K562 (cell line): Measurements from ENCODE around the gene DNMT1. TPM values are rescaled to one million over a fixed set of nuclear protein-coding genes. Genes with fewer than 3 reads are reported as not detected.

Experiments
- ARNT ChIP-seq, 2 experiments: fragments of 450-650 bp; IDR thresholded peaks; 2 replicates each; pipeline ENCODE4 v1.6.1; 2016; ENCODE audit warnings: mild to moderate bottlenecking in 1 of 2
- BRD4 ChIP-seq: fragments of 200-600 bp; sonication (generic); IDR thresholded peaks from 2 replicates; pipeline ENCODE4 v1.6.1; 2017; ENCODE audit warnings: inconsistent platforms
- HIVEP1 ChIP-seq: fragments of 250-450 bp; sonication (Bioruptor Pico); IDR thresholded peaks from 2 replicates; pipeline ENCODE4 v1.4.0; 2020; ENCODE audit warnings: mild to moderate bottlenecking
- KLF16 ChIP-seq: IDR thresholded peaks from 2 replicates; pipeline ENCODE4 v1.6.1; 2016; ENCODE audit warnings: antibody characterized with exemption
- NCOA6 ChIP-seq: fragments of 450-650 bp; IDR thresholded peaks from 2 replicates; pipeline ENCODE4 v1.6.1; 2017; ENCODE audit warnings: mild to moderate bottlenecking
- NONO ChIP-seq, 2 experiments: fragments of 200-400 bp in 1 of 2; fragments of 450-650 bp in 1 of 2; formaldehyde crosslinking in 1 of 2; IDR thresholded peaks; 2 replicates each; pipeline ENCODE4 v1.6.1; 2017; ENCODE audit warnings: low read depth in 2 of 2, mild to moderate bottlenecking in 2 of 2, moderate library complexity in 2 of 2, low read length in 1 of 2
- OTX1 ChIP-seq: fragments of 450-650 bp; formaldehyde crosslinking; IDR thresholded peaks from 2 replicates; pipeline ENCODE4 v1.4.0; 2022; ENCODE audit warnings: mild to moderate bottlenecking
- POLR2A ChIP-seq: fragments of 450-650 bp; conservative IDR thresholded peaks from 2 replicates; pipeline ENCODE4 v1.6.1; 2016
- STAT5A ChIP-seq: IDR thresholded peaks from 2 replicates; pipeline ENCODE4 v1.6.1; 2012; ENCODE audit warnings: low read length, inconsistent platforms, borderline replicate concordance
- STAT5B ChIP-seq: fragments of 250-450 bp; sonication (Bioruptor Pico); IDR thresholded peaks from 2 replicates; pipeline ENCODE4 v1.8.0; 2021; ENCODE audit warnings: mild to moderate bottlenecking, inconsistent platforms
- TCFL5 ChIP-seq: fragments of 250-450 bp; sonication (Bioruptor Pico); conservative IDR thresholded peaks from 2 replicates; pipeline ENCODE4 v1.6.1; 2021; ENCODE audit warnings: mild to moderate bottlenecking, moderate library complexity, matching md5 sums
- TRIM24 ChIP-seq, 2 experiments: fragments of 450-650 bp; IDR thresholded peaks; 2 replicates each; pipeline ENCODE4 v1.6.1; 2016
- ZNF12 ChIP-seq: sonication (generic); formaldehyde crosslinking; IDR thresholded peaks from 2 replicates; pipeline ENCODE4 v1.4.0; 2020; ENCODE audit warnings: mild to moderate bottlenecking, missing genetic modification reagents
- ZNF695 ChIP-seq: fragments of 450-650 bp; formaldehyde crosslinking; IDR thresholded peaks from 2 replicates; pipeline ENCODE4 v1.4.0; 2020; ENCODE audit warnings: mild to moderate bottlenecking, moderate library complexity
- ZNF764 ChIP-seq: fragments of 250-450 bp; sonication (Bioruptor Pico); IDR thresholded peaks from 2 replicates; pipeline ENCODE4 v1.4.0; 2020; ENCODE audit warnings: low read depth, mild to moderate bottlenecking, moderate library complexity
- ZNF830 ChIP-seq: fragments of 250-450 bp; sonication (Bioruptor Pico); IDR thresholded peaks from 2 replicates; pipeline ENCODE4 v1.5.0; 2021; ENCODE audit warnings: mild to moderate bottlenecking
- polyA plus RNA-seq, 8 experiments: library from polyadenylated mRNA; depleted of rRNA in 4 of 8; stranded (reverse) in 5 of 8; unstranded in 3 of 8; fragments of >200 nt; fragmentation: Nextera tagmentation in 2 of 8; fragmentation: Illumina TruSeq in 1 of 8; extraction: Ambion mirVana in 2 of 8; extraction: Trizol in 1 of 8; gene quantifications; 2 replicates each; pipeline versions ENCODE4 v1.2.1 to v1.2.3, GENCODE V29; 2011 to 2014; ENCODE audit warnings: inconsistent platforms in 1 of 8, missing spikeins in 1 of 8
- total RNA-seq, 7 experiments: library from RNA; depleted of rRNA in 6 of 7; stranded (reverse); fragments of >200 nt in 6 of 7; fragmentation: Illumina TruSeq in 2 of 7; extraction: Trizol in 2 of 7; gene quantifications; 2 replicates each; pipeline versions ENCODE4 v1.2.1 to v1.2.3, GENCODE V29; 2011 to 2021; ENCODE audit warnings: low replicate concordance in 1 of 7
- TF ChIP-seq, protein P1 (sequence below): IDR thresholded peaks from 2 replicates; pipeline ENCODE4 v1.6.1; 2016; ENCODE audit warnings: missing genetic modification characterization, missing compliant biosample characterization
- TF ChIP-seq, protein P2 (sequence below), 3 experiments: fragments of 200-800 bp in 1 of 3; sonication (Bioruptor generic) in 1 of 3; sonication (generic) in 1 of 3; formaldehyde crosslinking in 1 of 3; IDR thresholded peaks; 2 replicates each; pipeline versions ENCODE4 v1.6.1 to v1.8.0; 2016 to 2022; ENCODE audit warnings: mild to moderate bottlenecking in 2 of 3, missing compliant biosample characterization in 2 of 3, missing genetic modification characterization in 2 of 3, missing genetic modification reagents in 1 of 3
- TF ChIP-seq, protein P3 (sequence below): sonication (generic); formaldehyde crosslinking; IDR thresholded peaks from 2 replicates; pipeline ENCODE4 v1.8.0; 2022; ENCODE audit warnings: mild to moderate bottlenecking, low read depth, missing genetic modification reagents
- TF ChIP-seq, protein P4 (sequence below): fragments of 450-650 bp; IDR thresholded peaks from 2 replicates; pipeline ENCODE4 v1.6.1; 2016; ENCODE audit warnings: low read depth, mild to moderate bottlenecking, moderate library complexity
- TF ChIP-seq, protein P5 (sequence below): fragments of 450-650 bp; IDR thresholded peaks from 2 replicates; pipeline ENCODE4 v1.6.1; 2018; ENCODE audit not compliant: partially characterized antibody

Gene DNMT1
- total and polyA plus RNA-seq, 9 of the 15 experiments (the other 6 are each of a cell fraction or from before 2014, with no cell fraction given), result 80.1 to 271 (median 121) TPM

DNA sequence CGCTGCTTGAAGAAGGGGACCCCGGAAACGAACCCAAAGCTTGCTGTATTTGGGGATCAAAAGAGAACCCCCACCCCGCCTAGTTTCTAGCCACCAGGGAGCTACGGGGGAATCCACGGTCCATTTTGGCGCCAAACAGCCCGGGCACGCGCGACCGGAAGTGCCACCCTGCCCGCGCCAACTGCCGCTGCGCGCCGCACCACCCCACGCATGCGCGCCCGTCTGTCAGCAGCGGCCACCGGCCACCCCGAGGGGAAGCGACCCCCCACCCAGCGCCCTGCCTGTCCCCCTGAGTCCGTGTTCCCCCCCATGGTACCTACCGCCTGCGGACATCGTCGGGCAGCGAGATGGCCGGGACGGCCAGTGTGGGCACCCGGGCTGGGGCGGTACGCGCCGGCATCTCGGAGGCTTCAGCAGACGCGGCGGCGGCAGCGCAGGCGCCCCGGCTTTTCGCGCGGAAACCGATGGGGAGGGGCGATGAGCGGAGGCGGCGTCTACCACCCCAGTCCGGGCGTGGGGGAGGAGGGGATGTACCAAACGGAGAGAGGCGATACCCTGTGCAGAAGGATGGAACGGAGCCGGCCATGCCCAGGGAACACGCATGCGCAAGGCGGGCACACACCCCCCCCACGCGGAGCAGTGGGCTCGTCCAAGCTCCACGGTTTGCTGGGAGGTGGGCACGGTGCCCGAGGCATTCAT lies at the start of gene DNMT1 (continued):
- TF ChIP-seq BRD4 (no peak), KLF16 (no peak), TCFL5 (no peak), ZNF830 (CRISPR knock-in tag) (no peak), STAT5B (CRISPR knock-in tag) (no peak), POLR2A (peak; percentile 97), ZNF695 (CRISPR knock-in tag) (peak; percentile 59; the same call in 1 of the 2 replicates), NCOA6 (no peak), OTX1 (CRISPR knock-in tag) (peak; percentile 73; the same call in 1 of the 2 replicates), ARNT (IDR thresholded peaks at IDR 0.05) (no peak), TRIM24 (IDR thresholded peaks at IDR 0.05) (no peak), STAT5A (no peak), NONO (IDR thresholded peaks at IDR 0.05; ENCODE audit: low read depth in 2 of 2, low read length in 1 of 2) (peak; percentile 77 to 99; a peak in 3 of 4 replicates), ZNF764 (CRISPR knock-in tag) (no peak), ZNF12 (CRISPR knock-in tag) (no peak), HIVEP1 (CRISPR knock-in tag) (no peak)
- TF ChIP-seq, protein P1, sequence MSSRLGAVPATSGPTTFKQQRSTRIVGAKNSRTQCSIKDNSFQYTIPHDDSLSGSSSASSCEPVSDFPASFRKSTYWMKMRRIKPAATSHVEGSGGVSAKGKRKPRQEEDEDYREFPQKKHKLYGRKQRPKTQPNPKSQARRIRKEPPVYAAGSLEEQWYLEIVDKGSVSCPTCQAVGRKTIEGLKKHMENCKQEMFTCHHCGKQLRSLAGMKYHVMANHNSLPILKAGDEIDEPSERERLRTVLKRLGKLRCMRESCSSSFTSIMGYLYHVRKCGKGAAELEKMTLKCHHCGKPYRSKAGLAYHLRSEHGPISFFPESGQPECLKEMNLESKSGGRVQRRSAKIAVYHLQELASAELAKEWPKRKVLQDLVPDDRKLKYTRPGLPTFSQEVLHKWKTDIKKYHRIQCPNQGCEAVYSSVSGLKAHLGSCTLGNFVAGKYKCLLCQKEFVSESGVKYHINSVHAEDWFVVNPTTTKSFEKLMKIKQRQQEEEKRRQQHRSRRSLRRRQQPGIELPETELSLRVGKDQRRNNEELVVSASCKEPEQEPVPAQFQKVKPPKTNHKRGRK, result no peak
- TF ChIP-seq, protein P2, sequence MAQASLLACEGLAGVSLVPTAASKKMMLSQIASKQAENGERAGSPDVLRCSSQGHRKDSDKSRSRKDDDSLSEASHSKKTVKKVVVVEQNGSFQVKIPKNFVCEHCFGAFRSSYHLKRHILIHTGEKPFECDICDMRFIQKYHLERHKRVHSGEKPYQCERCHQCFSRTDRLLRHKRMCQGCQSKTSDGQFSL (CRISPR knock-in tag; IDR thresholded peaks at IDR 0.05), result peak; percentile 99
- TF ChIP-seq, protein P2 (tag; IDR thresholded peaks at IDR 0.05), result peak in 1 of 2 experiments; percentile 90; a peak in 2 of 4 replicates
- TF ChIP-seq, protein P3, sequence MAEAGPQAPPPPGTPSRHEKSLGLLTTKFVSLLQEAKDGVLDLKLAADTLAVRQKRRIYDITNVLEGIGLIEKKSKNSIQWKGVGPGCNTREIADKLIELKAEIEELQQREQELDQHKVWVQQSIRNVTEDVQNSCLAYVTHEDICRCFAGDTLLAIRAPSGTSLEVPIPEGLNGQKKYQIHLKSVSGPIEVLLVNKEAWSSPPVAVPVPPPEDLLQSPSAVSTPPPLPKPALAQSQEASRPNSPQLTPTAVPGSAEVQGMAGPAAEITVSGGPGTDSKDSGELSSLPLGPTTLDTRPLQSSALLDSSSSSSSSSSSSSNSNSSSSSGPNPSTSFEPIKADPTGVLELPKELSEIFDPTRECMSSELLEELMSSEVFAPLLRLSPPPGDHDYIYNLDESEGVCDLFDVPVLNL, result peak; percentile 79
- TF ChIP-seq, protein P4, sequence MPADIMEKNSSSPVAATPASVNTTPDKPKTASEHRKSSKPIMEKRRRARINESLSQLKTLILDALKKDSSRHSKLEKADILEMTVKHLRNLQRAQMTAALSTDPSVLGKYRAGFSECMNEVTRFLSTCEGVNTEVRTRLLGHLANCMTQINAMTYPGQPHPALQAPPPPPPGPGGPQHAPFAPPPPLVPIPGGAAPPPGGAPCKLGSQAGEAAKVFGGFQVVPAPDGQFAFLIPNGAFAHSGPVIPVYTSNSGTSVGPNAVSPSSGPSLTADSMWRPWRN, result no peak
- TF ChIP-seq, protein P5, sequence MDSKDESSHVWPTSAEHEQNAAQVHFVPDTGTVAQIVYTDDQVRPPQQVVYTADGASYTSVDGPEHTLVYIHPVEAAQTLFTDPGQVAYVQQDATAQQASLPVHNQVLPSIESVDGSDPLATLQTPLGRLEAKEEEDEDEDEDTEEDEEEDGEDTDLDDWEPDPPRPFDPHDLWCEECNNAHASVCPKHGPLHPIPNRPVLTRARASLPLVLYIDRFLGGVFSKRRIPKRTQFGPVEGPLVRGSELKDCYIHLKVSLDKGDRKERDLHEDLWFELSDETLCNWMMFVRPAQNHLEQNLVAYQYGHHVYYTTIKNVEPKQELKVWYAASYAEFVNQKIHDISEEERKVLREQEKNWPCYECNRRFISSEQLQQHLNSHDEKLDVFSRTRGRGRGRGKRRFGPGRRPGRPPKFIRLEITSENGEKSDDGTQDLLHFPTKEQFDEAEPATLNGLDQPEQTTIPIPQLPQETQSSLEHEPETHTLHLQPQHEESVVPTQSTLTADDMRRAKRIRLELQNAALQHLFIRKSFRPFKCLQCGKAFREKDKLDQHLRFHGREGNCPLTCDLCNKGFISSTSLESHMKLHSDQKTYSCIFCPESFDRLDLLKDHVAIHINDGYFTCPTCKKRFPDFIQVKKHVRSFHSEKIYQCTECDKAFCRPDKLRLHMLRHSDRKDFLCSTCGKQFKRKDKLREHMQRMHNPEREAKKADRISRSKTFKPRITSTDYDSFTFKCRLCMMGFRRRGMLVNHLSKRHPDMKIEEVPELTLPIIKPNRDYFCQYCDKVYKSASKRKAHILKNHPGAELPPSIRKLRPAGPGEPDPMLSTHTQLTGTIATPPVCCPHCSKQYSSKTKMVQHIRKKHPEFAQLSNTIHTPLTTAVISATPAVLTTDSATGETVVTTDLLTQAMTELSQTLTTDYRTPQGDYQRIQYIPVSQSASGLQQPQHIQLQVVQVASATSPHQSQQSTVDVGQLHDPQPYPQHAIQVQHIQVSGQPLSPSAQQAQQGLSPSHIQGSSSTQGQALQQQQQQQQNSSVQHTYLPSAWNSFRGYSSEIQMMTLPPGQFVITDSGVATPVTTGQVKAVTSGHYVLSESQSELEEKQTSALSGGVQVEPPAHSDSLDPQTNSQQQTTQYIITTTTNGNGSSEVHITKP, result peak; percentile 100
